GM18951 (cell line): Measurements from ENCODE around the gene GNPTG.
A peak's percentile ranks its signal among the peaks of the same experiment; 100 is the strongest.
"Not testable (repeated sequence)": the region's sequence is repeated elsewhere in the genome, so short reads cannot be mapped to it uniquely, and the experiment has no call there.

Source experiments
- POLR2A ChIP-seq: IDR thresholded peaks from 4 replicates; pipeline ENCODE4 v1.6.1; 2011; ENCODE audit warnings: mild to moderate bottlenecking; ENCODE audit not compliant: insufficient read length, insufficient read depth; ENCODE audit errors: extremely low read depth
- in situ Hi-C: fragments of 300-500 bp; cut with MboI; formaldehyde crosslinking; loops from one replicate; pipeline ENCODE4 v1.12.0; 2022; ENCODE audit warnings: low sequenced_read_pairs, mixed read lengths, inconsistent platforms; ENCODE audit not compliant: unreplicated experiment

Gene GNPTG

DNA sequence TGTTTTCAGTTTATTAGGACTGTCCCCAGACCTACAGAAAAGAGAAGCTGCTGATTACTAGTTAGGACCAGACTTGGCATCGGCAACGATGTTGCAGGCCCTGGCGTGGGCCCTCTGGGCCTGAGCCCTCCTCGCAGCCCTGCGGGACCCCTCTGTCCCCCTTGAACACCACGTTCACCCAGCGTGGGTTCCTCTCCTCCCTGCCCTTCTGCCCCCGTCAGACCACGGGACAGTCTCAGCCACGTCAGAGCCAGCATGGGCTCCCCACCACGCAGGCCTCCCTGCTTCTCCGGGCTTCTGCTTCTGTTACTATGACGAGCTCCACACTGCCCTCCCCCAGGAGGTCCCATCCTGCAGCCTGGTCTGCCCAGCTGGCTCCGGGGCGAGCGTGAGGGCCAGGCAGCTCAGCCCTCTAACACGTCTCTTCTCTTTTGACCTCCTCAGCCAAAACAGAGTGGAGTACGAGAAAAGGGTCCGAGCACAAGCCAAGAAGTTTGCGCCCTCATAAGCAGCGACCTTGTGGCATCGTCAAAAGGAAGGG is 27.4 kb upstream of the GNPTG start:
- in situ Hi-C loops = no loop called here
- TF ChIP-seq POLR2A = no peak

DNA sequence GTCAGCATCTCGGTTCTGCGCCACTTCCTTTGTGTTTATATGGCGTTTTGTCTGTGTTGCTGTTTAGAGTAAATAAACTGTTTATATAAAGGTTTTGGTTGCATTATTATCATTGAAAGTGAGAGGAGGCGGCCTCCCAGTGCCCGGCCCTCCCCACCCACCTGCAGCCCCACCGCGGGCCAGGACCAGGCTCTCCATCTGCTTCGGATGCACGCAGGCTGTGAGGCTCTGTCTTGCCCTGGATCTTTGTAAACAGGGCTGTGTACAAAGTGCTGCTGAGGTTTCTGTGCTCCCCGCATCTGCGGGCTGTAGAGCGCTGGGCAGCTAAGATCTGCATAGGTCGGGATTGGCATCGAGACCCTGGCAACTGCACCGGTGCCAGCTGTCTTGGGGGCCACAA is 26.5 kb upstream of the GNPTG start:
- in situ Hi-C loops = no loop called here
- TF ChIP-seq POLR2A = no peak

DNA sequence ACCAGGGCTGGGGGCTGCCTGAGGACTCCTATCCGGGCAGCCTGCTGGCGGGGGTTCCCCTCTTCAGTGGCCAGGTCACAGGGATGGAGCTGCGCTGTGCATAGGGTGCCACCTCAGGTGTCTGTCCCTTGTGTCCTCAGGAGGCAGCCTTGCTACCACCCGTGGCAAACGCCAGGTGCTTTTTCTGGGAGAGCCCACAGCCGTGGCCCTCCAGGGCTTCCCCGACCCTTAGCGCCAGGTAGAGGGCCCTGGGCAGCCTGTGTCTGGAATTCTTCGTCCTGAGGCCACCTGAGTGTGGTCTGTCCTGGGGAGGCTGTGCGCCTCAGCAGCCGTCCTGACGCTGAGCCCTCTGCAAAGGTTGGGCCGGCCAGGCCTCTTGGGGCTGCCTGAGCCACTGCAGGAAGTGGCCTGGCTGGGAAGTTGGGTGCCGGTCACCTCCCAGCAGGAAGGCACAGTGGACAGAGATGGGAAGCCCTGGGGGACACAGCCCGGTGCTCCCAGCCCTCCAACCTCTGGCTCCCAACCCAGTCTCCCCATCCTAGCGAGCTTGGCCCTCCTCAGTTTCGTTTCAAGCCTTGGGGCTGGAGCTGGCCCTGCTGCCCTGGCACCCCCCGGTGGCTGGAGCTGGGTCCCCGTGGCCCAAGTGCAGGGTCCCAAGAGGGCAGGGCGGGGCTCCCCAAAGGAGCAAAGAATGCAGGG is 25.9 kb upstream of the GNPTG start:
- in situ Hi-C loops = no loop called here
- TF ChIP-seq POLR2A = peak; percentile 12

DNA sequence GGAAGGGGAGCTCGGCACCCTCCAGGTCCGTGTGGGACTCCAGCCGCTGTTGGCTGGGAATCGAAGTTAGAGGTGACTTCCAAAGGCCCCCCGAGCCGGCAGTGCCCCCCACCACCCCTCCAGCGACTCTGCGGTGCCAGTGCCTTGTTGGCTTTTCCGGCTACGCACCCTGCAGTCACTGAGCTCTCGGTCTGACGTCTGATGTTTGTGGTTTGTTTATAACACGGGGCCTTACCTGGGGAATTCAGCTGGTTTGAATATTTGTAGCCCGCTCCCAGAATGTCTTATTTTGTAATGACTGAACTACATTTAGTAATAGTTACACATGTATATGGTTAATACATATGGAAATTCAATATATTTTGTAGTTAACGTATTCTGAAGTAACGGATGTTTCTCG is 25.3 kb upstream of the GNPTG start:
- no peak for TF ChIP-seq POLR2A
- in situ Hi-C loops = no loop called here

DNA sequence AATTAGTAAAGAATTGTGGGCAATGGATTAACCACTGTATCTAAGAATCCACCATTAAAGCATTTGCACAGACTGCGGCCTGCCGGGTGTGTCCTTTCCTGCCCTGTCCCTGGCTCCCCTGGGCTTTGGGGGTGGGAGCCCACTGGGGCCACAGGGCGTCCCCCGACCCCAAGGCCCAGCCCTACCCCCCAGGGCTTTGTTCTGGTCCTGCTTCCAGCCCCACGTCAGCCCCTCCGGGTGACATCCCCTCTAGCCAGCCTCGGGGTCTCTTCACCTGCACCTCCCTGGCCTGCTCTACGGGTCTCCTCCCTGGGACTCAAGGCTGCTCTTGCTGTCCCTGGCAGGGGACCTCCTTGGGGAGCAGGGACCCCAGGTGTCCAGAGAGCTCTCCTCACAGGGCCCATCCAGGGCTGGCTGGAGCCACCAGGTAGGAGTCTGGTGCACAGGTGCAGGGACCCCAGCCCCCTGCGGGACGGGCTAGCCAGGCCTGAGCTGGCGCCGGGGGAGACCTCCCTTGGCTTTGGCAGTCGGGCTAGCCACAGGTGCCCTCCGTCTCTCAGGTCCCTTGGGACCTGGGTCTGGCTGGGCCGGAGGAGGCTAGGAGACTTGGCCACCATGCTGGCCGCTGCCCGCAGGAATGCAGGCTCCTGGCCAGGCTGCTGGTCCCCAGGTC is 24.6 kb upstream of the GNPTG start:
- in situ Hi-C loops = no loop called here

DNA sequence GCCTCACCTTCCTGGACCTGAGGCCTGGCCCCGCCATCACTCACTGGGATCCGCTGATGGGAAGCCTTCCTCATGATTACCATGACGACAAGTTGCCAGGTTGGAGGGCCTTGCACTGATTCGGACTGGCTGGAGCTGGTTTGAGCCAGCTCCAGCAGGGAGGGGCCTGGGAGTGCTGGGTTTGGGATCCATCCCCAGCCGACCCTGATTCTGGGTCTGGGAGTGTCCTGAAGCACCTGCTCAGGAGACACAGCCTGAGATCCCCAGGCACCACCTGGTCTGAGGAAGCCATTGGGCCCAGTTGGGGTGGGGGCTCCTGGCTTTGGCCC is 24.1 kb upstream of the GNPTG start:
- TF ChIP-seq POLR2A = no peak
- in situ Hi-C loops = no loop called here

More for the DNA sequence above, 24.6 kb upstream of the GNPTG start:
- TF ChIP-seq POLR2A = no peak

DNA sequence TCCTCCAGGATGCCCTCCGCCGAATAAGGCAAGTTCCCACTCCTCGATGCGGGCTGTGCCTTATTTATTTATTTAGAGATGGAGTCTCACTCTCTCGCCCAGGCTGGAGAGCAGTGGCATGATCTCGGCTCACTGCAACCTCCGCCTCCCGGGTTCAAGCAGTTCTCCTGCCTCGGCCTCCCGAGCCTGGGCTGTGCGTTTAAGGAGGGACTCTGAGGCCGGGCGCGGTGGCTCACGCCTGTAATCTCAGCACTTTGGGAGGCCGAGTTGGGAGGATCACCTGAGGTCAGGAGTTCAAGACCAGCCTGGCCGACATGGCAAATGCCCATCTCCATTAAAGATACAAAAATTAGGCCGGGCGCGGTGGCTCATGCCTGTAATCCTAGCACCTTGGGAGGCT is 23.6 kb upstream of the GNPTG start:
- in situ Hi-C loops = not testable (repeated sequence)

DNA sequence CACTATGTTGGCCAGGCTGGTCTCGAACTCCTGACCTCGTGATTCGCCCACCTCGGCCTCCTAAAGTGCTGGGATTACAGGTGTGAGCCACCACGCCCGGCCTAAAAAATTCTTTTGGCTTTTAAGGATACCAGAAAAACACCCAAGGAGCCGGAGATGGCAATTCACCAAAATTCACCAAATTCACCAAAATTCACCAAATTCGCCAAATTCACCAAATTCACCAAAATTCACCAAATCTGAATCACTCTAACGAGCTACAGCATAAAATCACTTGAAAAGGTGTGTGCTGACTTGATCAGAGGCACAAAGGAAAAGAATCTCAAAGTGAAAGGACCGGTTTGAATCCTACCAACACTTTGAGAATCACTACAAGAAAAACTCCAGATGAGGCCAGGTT is 22.8 kb upstream of the GNPTG start:
- in situ Hi-C loops = not testable (repeated sequence)

DNA sequence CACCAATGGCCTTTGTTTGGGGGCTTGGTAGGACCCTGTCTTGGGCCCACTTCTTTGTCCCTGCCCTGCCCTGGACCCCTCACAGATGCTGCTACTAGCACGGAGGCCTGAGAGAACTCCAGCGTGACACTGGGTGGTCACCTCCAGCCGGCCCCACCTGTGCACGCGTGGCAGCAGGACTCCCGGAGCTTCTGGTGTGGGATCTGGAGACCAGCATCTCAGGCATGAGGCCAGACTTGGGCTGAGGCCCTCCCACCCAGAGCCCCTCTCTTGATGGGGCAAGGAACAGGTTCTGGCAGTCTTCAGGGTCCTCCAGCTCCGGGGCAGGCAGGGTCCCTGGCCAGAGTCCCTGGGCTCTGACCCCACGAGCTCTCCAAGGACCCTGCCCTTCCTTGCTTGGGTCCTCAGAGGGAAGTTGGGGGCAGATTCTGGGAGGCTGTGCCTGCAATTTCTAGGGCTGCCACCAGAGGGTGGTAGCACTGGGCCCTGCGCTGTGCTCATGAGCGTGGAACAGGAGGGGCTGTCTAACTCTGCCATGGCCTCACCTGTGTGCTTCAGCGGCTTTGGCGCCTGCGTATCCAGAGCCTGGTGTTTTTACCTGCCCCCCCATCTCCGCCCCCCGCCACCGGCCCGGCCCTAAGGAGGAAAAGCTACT is 21.3 kb upstream of the GNPTG start:
- in situ Hi-C loops = no loop called here
- TF ChIP-seq POLR2A = no peak

DNA sequence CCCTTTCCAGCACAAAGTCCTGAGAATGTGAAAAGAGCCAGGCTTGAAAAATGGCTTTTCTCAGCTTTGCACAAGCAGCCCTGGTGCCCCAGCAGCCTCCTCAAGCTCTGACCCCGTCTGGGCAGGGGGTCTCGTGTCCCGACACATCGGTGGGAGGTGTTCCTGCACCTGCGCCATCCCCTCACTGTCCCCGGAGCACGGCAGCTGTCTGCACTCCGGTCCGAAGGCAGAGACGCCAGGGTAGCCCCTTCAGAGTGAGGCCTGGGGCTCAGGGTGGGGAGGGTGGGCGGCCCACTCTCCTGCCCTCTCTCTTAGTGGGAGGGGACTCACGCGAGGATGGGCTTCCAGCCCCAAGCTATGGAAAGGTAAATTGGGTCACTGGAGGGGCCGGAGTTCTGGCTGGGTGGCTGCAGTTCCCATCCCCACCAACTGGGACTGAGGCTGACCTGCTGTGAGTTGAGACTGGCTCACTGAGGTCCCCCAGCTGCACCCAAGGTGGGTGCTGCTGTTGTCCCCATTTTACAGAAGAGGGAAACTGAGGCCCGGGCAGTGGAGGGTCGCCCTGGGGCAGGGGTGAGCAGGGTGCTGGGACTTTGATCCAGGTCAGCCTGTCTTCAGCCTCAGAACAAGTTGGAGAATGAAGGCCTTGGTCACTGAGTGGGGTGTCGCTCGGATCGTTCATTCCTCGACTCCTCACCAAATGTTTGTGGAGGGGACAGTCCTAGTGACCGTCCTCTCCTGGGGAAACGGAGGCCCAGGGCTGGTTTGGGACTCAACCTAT is 20.6 kb upstream of the GNPTG start:
- in situ Hi-C loops = no loop called here
- no peak for TF ChIP-seq POLR2A

DNA sequence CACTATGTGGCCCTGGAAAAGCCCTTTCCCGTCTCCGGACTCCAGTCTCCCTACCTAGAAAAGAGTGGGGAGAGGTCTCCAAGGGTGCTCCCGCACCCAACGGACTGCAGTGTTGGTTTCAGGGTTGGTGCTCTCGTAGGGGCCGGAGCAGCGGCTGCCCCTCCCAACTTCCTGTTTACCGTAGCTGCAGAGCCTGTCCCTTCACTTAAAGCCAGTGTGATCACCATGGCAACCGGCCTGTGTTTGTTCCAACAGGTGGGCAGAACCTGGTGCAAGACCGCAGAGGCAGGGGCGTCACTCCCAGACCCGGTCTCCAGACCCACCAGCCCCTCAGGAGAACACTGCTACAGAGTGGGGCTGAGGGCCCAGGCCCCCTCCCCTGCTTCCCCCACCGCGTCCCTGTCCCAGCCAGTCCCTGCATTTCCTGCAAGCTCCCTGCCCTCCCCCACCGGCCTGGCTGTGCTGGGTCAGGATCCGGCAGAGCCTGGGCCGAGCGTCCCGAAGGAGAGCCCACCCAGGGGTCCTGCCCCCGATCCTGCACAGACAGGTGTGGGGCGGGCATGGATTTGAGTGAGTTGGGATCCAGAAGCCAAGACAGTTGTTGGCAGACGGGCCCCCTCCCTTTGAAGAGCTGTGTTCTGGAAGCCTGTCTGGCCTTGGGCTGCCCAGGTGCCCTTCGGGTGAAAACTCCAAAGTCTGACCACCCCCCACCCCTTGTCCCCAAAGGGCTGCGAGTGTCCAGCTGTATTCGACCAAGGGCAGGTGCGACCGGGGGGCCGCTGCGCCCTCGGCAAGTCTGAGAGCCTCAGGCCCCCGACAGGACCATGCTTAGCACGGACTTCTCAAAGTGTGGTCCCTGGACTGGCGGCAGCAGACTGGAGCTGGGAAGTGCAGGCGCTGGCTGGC is 19.8 kb upstream of the GNPTG start:
- in situ Hi-C loops = no loop called here
- no peak for TF ChIP-seq POLR2A

DNA sequence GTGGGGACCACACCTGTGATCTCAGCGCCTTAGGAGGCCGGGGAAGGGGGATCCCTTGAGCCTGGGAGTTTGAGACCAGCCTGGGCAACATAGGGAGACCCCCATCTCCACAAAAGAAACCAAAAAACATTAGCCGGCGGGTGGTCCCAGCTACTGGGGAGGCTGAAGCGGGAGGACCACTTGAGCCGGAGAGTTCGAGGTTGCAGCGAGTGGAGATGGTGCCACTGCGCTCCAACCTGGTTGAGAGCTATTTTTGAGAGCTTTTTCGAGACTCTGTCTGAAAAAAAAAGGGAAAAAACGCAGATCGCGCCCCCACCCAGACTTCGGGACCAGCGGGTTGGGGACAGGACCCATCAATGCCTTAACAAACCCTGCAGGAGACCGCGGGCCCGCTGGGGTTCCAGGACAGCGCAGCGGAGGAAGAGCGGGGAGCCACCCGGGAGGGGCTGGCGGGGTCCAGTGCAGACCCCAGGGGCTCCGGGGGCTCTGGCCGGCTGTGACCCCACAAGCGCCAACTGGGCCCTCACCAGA is 19.0 kb upstream of the GNPTG start:
- no peak for TF ChIP-seq POLR2A
- in situ Hi-C loops = no loop called here
